GM12878 (cell line): ENCODE results near the gene CRYGA. TPM values are rescaled to one million over a fixed set of nuclear protein-coding genes. Genes with fewer than 3 reads are reported as not detected.

Source experiments
- ATAC-seq: fragments of 200-7000 bp; cut with Tn5 transposase; 3 replicates; pipeline ENCODE4 v1.9.1; 2020; ENCODE audit warnings: mild to moderate bottlenecking, moderate library complexity
- BruUV-seq: library from RNA; stranded (reverse); fragments of 400-500 nt; replicated peaks from 2 replicates; lab custom pipeline; 2021; lab: Mats Ljungman, UMichigan
- CTCF ChIA-PET: fragments of 300-600 bp; sonication (Branson Sonifier 250); formaldehyde crosslinking; extraction: SDS; loops from one replicate; lab custom pipeline; 2021; ENCODE audit warnings: inconsistent platforms; lab: Yijun Ruan, JAX
- POLR2A ChIA-PET: fragments of 350-600 bp; formaldehyde crosslinking; extraction: SDS; loops from one replicate; lab custom pipeline; 2021; ENCODE audit warnings: inconsistent platforms; lab: Charles Lee
- RAD21 ChIA-PET: fragments of 300-600 bp; sonication (Branson Sonifier 250); formaldehyde crosslinking; loops from one replicate; lab custom pipeline; 2023; ENCODE audit warnings: antibody characterized with exemption; ENCODE audit not compliant: unreplicated experiment; lab: Charles Lee
- SMC1A ChIA-PET: fragments of 300-600 bp; sonication (Branson Sonifier 250); formaldehyde crosslinking; loops from one replicate; lab custom pipeline; 2023; ENCODE audit not compliant: unreplicated experiment, uncharacterized antibody; lab: Charles Lee
- DNase-seq: peaks from one replicate; pipeline ENCODE4 v3.0.0-alpha.2; 2011; ENCODE audit warnings: low read depth, low spot score
- FAIRE-seq: peaks from 3 replicates; lab custom pipeline; 2011; peaks lifted over from hg19 to GRCh38; lab: Jason Lieb, UNC
- H2AFZ ChIP-seq: 2 replicates; pipeline ENCODE4 v1.6.0; 2011; ENCODE audit warnings: low read depth, low read length, control low read depth; ENCODE audit not compliant: control insufficient read depth
- H3K27ac ChIP-seq: 2 replicates; pipeline ENCODE4 v1.5.1; 2011; ENCODE audit warnings: control low read depth; ENCODE audit not compliant: control insufficient read depth, insufficient read depth
- H3K27me3 ChIP-seq, 2 experiments: replicated peaks in 1 of 2; 2 replicates each; pipeline versions ENCODE4 v1.6.0 to v1.6.1; 2011; ENCODE audit warnings: low read length in 1 of 2; ENCODE audit not compliant: control insufficient read depth in 2 of 2, insufficient read depth in 2 of 2
- H3K36me3 ChIP-seq, 2 experiments: 2 replicates each; pipeline ENCODE4 v1.5.1; 2011; ENCODE audit warnings: low read length in 1 of 2; ENCODE audit not compliant: control insufficient read depth in 2 of 2, insufficient read depth in 2 of 2
- H3K4me1 ChIP-seq: 2 replicates; pipeline ENCODE4 v1.6.1; 2011; ENCODE audit warnings: mild to moderate bottlenecking, low read length, moderate library complexity, mixed read lengths; ENCODE audit not compliant: control insufficient read depth, insufficient read depth
- H3K4me2 ChIP-seq: 2 replicates; pipeline ENCODE4 v1.6.0; 2011; ENCODE audit warnings: control low read depth; ENCODE audit not compliant: control insufficient read depth, insufficient read depth
- H3K4me3 ChIP-seq: fragments of 200-600 bp; sonication (generic); 2 replicates; pipeline ENCODE4 v1.5.1; 2016
- H3K79me2 ChIP-seq: 2 replicates; pipeline ENCODE4 v1.6.0; 2011; ENCODE audit warnings: low read length; ENCODE audit not compliant: control insufficient read depth, insufficient read depth
- H3K9ac ChIP-seq: 2 replicates; pipeline ENCODE4 v1.8.0; 2011; ENCODE audit warnings: low read length, control low read depth, mixed read lengths; ENCODE audit not compliant: control insufficient read depth, insufficient read depth
- H3K9me3 ChIP-seq: replicated peaks from 3 replicates; pipeline ENCODE4 v1.5.1; 2011; ENCODE audit warnings: mild to moderate bottlenecking, low read length; ENCODE audit not compliant: control insufficient read depth, insufficient read depth
- H4K20me1 ChIP-seq: 2 replicates; pipeline ENCODE4 v1.6.0; 2011; ENCODE audit not compliant: control insufficient read depth, insufficient read depth
- KDM1A ChIP-seq: fragments of 200-600 bp; sonication (generic); IDR thresholded peaks from 2 replicates; pipeline ENCODE4 v1.6.1; 2016; ENCODE audit warnings: borderline replicate concordance
- NFYB ChIP-seq: IDR thresholded peaks from 2 replicates; pipeline ENCODE4 v1.6.1; 2011; ENCODE audit warnings: low read depth, mild to moderate bottlenecking, low read length, improper control_type of control experiment, moderate library complexity; ENCODE audit not compliant: insufficient read depth
- RAD21 ChIP-seq: IDR thresholded peaks from 2 replicates; pipeline ENCODE4 v1.6.1; 2011; ENCODE audit warnings: mild to moderate bottlenecking, low read depth, low read length, moderate library complexity; ENCODE audit not compliant: insufficient read depth
- RB1 ChIP-seq: fragments of 450-650 bp; formaldehyde crosslinking; IDR thresholded peaks from 2 replicates; pipeline ENCODE4 v1.6.1; 2017; ENCODE audit warnings: mild to moderate bottlenecking, borderline replicate concordance
- SMARCA5 ChIP-seq: fragments of 450-650 bp; IDR thresholded peaks from 2 replicates; pipeline ENCODE4 v1.6.1; 2017; ENCODE audit warnings: mild to moderate bottlenecking
- TBL1XR1 ChIP-seq: IDR thresholded peaks from 2 replicates; pipeline ENCODE4 v1.6.1; 2012; ENCODE audit warnings: low read depth, low read length, improper control_type of control experiment
- ZBED1 ChIP-seq: IDR thresholded peaks from 2 replicates; pipeline ENCODE4 v1.6.1; 2016; ENCODE audit warnings: borderline replicate concordance
- WGBS: methylation state at CpG from one replicate; pipeline ENCODE4 v1.1.6; 2016; ENCODE audit warnings: low lambda C conversion rate; ENCODE audit not compliant: insufficient replicate concordance, insufficient coverage; ENCODE audit errors: missing lambda C conversion rate; 5-methylcytosine and 5-hydroxymethylcytosine counted together
- in situ Hi-C: fragments of 300-500 bp; cut with MboI; formaldehyde crosslinking; loops from 9 replicates; pipeline ENCODE4 v1.14.3; 2018; ENCODE audit warnings: mixed read lengths
- intact Hi-C: fragments of 100-400 bp; cut with micrococcal nuclease; formaldehyde crosslinking; loops from one replicate; pipeline ENCODE4 v1.14.2; 2022; ENCODE audit not compliant: unreplicated experiment
- polyA plus RNA-seq, 11 experiments: library from polyadenylated mRNA; depleted of rRNA in 4 of 11; unstranded in 6 of 11; stranded (reverse) in 5 of 11; fragments of >200 nt; fragmentation: Nextera tagmentation in 4 of 11; fragmentation: Illumina TruSeq in 1 of 11; extraction: Ambion mirVana in 4 of 11; extraction: Trizol in 1 of 11; gene quantifications; 1 replicate in 1 of 11; 2 replicates in 10 of 11; pipeline versions ENCODE4 v1.2.1 to v1.2.3, GENCODE V29; 2011 to 2016; ENCODE audit warnings: inconsistent platforms in 2 of 11, missing spikeins in 2 of 11, low read depth in 1 of 11
- total RNA-seq, 4 experiments: library from RNA; depleted of rRNA in 3 of 4; stranded (reverse); fragments of >200 nt in 3 of 4; fragmentation: Illumina TruSeq in 1 of 4; extraction: Trizol in 1 of 4; gene quantifications; 2 replicates each; pipeline versions ENCODE4 v1.2.1 to v1.2.3, GENCODE V29; 2013 to 2021
- TF ChIP-seq, protein P1 (sequence below): fragments of 450-650 bp; IDR thresholded peaks from 2 replicates; pipeline ENCODE4 v1.6.1; 2017; ENCODE audit warnings: low read depth, mild to moderate bottlenecking, moderate library complexity
- TF ChIP-seq, protein P2 (sequence below), 3 experiments: IDR thresholded peaks in 2 of 3; conservative IDR thresholded peaks in 1 of 3; 2 replicates each; pipeline ENCODE4 v1.5.1; 2011; ENCODE audit warnings: low read depth in 3 of 3, low read length in 3 of 3, mild to moderate bottlenecking in 3 of 3, control low read depth in 2 of 3, moderate library complexity in 2 of 3, inconsistent platforms in 1 of 3, mixed read lengths in 1 of 3; ENCODE audit not compliant: control insufficient read depth in 2 of 3, insufficient read depth in 1 of 3; ENCODE audit errors: extremely low read depth in 1 of 3
- TF ChIP-seq, protein P3 (sequence below): fragments of 450-650 bp; IDR thresholded peaks from 2 replicates; pipeline ENCODE4 v1.6.1; 2017; ENCODE audit warnings: mild to moderate bottlenecking, moderate library complexity
- TF ChIP-seq, protein P4 (sequence below): fragments of 450-650 bp; IDR thresholded peaks from 2 replicates; pipeline ENCODE4 v1.6.1; 2016; ENCODE audit warnings: mild to moderate bottlenecking, moderate library complexity, borderline replicate concordance

Gene CRYGA
- total and polyA plus RNA-seq, 10 of the 15 experiments (the other 5 are each of a cell fraction or from before 2014, with no cell fraction given) = not detected

DNA sequence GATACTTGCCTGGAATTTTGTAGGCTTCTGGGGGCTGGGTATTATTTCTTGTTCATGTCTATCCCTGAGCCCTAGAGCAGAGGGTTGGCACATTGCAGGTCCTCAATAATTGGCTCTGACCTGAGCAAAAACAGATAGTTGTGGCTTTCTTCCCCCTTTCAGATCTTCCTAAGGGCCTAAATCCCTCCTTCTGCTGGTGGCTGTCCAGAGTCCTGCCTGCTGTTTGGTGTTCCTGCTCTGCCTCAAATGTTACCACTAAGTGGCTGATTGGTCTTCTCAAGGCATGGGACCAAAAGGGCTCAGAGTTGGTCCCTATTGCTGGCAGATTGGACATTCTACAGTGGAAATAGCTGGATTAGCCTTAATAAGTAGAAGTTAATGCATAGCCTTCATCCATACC is 16.4 kb downstream of the CRYGA start (continued):
- TF ChIP-seq, protein P1, sequence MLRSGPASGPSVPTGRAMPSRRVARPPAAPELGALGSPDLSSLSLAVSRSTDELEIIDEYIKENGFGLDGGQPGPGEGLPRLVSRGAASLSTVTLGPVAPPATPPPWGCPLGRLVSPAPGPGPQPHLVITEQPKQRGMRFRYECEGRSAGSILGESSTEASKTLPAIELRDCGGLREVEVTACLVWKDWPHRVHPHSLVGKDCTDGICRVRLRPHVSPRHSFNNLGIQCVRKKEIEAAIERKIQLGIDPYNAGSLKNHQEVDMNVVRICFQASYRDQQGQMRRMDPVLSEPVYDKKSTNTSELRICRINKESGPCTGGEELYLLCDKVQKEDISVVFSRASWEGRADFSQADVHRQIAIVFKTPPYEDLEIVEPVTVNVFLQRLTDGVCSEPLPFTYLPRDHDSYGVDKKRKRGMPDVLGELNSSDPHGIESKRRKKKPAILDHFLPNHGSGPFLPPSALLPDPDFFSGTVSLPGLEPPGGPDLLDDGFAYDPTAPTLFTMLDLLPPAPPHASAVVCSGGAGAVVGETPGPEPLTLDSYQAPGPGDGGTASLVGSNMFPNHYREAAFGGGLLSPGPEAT = no peak
- TF ChIP-seq NFYB = no peak

DNA sequence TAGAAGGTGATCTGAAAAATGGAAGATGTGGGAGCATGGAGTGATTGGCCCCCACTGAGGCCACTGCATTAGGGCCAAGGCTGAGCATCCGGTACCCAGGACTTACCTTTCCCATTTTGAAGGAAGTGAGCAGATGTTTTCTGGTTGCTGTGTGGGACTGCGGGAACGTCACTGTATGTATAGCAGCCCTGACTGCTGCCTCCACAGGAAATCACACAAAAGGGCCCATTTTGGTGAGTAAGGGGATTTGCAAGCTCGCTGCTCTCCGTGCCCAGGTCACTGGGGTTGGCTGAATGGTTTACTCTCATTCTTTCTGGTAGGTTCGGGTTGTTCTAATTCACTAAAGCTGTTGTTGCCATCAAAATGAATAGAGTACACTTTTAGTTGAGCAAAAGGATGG is 17.4 kb downstream of the CRYGA start, which contains the start of gene CRYGB:
TSS of gene CRYGB (minus strand) at position 153 of the 400 bp plus-strand sequence. CDS start at position 115, 38 bp downstream.
- CTCF ChIA-PET = no interaction called here
- BruUV-seq = no TSS peak
- DNase-seq (no peak), FAIRE-seq (no peak), ATAC-seq (no peak)
- Histone ChIP-seq H4K20me1 (no peaks in the 10 kb centered on the region), H3K36me3 (no peaks in the 10 kb centered on the region), H3K4me3 (no peak within 1 kb of the TSS), H2AFZ (no peak within 1 kb of the TSS), H3K9ac (no peak within 1 kb of the TSS), H3K9me3 (no peaks in the 10 kb centered on the region), H3K27ac (no peak within 1 kb of the TSS), H3K4me1 (no peaks in the 10 kb centered on the region), H3K79me2 (no peaks in the 10 kb centered on the region), H3K4me2 (no peak within 1 kb of the TSS), H3K27me3 (no peaks in the 10 kb centered on the region; a peak in 1 of 4 replicates)
- TF ChIP-seq KDM1A (no peak), TBL1XR1 (no peak), RB1 (no peak), ZBED1 (no peak), RAD21 (no peak), SMARCA5 (no peak)
- TF ChIP-seq, protein P2, sequence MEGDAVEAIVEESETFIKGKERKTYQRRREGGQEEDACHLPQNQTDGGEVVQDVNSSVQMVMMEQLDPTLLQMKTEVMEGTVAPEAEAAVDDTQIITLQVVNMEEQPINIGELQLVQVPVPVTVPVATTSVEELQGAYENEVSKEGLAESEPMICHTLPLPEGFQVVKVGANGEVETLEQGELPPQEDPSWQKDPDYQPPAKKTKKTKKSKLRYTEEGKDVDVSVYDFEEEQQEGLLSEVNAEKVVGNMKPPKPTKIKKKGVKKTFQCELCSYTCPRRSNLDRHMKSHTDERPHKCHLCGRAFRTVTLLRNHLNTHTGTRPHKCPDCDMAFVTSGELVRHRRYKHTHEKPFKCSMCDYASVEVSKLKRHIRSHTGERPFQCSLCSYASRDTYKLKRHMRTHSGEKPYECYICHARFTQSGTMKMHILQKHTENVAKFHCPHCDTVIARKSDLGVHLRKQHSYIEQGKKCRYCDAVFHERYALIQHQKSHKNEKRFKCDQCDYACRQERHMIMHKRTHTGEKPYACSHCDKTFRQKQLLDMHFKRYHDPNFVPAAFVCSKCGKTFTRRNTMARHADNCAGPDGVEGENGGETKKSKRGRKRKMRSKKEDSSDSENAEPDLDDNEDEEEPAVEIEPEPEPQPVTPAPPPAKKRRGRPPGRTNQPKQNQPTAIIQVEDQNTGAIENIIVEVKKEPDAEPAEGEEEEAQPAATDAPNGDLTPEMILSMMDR (IDR thresholded peaks at IDR 0.05 in 2 of 3, conservative IDR thresholded peaks at IDR 0.05 in 1 of 3; ENCODE audit: control insufficient read depth in 2 of 3, extremely low read depth in 1 of 3, insufficient read depth in 1 of 3, low read depth in 3 of 3, low read length in 3 of 3) = no peak
- TF ChIP-seq, protein P3, sequence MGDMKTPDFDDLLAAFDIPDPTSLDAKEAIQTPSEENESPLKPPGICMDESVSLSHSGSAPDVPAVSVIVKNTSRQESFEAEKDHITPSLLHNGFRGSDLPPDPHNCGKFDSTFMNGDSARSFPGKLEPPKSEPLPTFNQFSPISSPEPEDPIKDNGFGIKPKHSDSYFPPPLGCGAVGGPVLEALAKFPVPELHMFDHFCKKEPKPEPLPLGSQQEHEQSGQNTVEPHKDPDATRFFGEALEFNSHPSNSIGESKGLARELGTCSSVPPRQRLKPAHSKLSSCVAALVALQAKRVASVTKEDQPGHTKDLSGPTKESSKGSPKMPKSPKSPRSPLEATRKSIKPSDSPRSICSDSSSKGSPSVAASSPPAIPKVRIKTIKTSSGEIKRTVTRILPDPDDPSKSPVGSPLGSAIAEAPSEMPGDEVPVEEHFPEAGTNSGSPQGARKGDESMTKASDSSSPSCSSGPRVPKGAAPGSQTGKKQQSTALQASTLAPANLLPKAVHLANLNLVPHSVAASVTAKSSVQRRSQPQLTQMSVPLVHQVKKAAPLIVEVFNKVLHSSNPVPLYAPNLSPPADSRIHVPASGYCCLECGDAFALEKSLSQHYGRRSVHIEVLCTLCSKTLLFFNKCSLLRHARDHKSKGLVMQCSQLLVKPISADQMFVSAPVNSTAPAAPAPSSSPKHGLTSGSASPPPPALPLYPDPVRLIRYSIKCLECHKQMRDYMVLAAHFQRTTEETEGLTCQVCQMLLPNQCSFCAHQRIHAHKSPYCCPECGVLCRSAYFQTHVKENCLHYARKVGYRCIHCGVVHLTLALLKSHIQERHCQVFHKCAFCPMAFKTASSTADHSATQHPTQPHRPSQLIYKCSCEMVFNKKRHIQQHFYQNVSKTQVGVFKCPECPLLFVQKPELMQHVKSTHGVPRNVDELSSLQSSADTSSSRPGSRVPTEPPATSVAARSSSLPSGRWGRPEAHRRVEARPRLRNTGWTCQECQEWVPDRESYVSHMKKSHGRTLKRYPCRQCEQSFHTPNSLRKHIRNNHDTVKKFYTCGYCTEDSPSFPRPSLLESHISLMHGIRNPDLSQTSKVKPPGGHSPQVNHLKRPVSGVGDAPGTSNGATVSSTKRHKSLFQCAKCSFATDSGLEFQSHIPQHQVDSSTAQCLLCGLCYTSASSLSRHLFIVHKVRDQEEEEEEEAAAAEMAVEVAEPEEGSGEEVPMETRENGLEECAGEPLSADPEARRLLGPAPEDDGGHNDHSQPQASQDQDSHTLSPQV = no peak
- TF ChIP-seq, protein P4, sequence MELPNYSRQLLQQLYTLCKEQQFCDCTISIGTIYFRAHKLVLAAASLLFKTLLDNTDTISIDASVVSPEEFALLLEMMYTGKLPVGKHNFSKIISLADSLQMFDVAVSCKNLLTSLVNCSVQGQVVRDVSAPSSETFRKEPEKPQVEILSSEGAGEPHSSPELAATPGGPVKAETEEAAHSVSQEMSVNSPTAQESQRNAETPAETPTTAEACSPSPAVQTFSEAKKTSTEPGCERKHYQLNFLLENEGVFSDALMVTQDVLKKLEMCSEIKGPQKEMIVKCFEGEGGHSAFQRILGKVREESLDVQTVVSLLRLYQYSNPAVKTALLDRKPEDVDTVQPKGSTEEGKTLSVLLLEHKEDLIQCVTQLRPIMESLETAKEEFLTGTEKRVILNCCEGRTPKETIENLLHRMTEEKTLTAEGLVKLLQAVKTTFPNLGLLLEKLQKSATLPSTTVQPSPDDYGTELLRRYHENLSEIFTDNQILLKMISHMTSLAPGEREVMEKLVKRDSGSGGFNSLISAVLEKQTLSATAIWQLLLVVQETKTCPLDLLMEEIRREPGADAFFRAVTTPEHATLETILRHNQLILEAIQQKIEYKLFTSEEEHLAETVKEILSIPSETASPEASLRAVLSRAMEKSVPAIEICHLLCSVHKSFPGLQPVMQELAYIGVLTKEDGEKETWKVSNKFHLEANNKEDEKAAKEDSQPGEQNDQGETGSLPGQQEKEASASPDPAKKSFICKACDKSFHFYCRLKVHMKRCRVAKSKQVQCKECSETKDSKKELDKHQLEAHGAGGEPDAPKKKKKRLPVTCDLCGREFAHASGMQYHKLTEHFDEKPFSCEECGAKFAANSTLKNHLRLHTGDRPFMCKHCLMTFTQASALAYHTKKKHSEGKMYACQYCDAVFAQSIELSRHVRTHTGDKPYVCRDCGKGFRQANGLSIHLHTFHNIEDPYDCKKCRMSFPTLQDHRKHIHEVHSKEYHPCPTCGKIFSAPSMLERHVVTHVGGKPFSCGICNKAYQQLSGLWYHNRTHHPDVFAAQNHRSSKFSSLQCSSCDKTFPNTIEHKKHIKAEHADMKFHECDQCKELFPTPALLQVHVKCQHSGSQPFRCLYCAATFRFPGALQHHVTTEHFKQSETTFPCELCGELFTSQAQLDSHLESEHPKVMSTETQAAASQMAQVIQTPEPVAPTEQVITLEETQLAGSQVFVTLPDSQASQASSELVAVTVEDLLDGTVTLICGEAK = no peak
- RAD21 ChIA-PET = no interaction called here
- WGBS = 47% methylated on average over 6 of the region's 6 CpGs
- SMC1A ChIA-PET = no interaction called here
- POLR2A ChIA-PET = no interaction called here
- intact Hi-C loops = no loop called here
- in situ Hi-C loops = no loop called here
